A549 (cell line): Measurements from ENCODE around the gene MMUT. TPM values are rescaled to one million over a fixed set of nuclear protein-coding genes. Genes with fewer than 3 reads are reported as not detected.
A peak's percentile ranks its signal among the peaks of the same experiment; 100 is the strongest.

Source experiments
- ATAC-seq, 2 experiments: fragments of 200-7000 bp in 1 of 2; fragments of >200 bp in 1 of 2; cut with Nextera tagmentation in 1 of 2; cut with Tn5 transposase in 1 of 2; 3 replicates each; pipeline versions ENCODE4 v1.8.0 to v1.9.1; 2018 to 2020; ENCODE audit warnings: mild to moderate bottlenecking in 1 of 2, moderate library complexity in 1 of 2
- CTCF ChIA-PET: fragments of 300-600 bp; sonication (Branson Sonifier 250); formaldehyde crosslinking; extraction: SDS; loops from one replicate; lab custom pipeline; 2021; ENCODE audit warnings: antibody characterized with exemption, inconsistent platforms; lab: Yijun Ruan, JAX
- POLR2A ChIA-PET: fragments of 350-600 bp; formaldehyde crosslinking; extraction: SDS; loops from one replicate; lab custom pipeline; 2021; ENCODE audit warnings: antibody characterized with exemption, inconsistent platforms; lab: Yijun Ruan, JAX
- DNase-seq, 2 experiments: peaks; one replicate each; pipeline versions ENCODE4 v3.0.0 to v3.0.0-alpha.2; 2011 to 2016; ENCODE audit warnings: low read depth in 1 of 2, low spot score in 1 of 2
- FAIRE-seq: peaks from 2 replicates; lab custom pipeline; 2011; peaks lifted over from hg19 to GRCh38; lab: Jason Lieb, UNC
- H3K27ac ChIP-seq, 2 experiments: fragments of >200 bp; sonication (Bioruptor Twin); formaldehyde crosslinking; 3 replicates each; pipeline ENCODE4 v1.5.1; 2016 to 2017
- H3K4me1 ChIP-seq: fragments of >200 bp; sonication (Bioruptor Twin); formaldehyde crosslinking; 3 replicates; pipeline ENCODE4 v1.6.1; 2016
- H3K4me2 ChIP-seq: fragments of >200 bp; sonication (Bioruptor Twin); formaldehyde crosslinking; 3 replicates; pipeline ENCODE4 v1.6.1; 2016
- H3K4me3 ChIP-seq: fragments of >200 bp; sonication (Bioruptor Twin); formaldehyde crosslinking; 3 replicates; pipeline ENCODE4 v1.5.1; 2016
- H3K9me3 ChIP-seq: fragments of >200 bp; sonication (Bioruptor Twin); formaldehyde crosslinking; 3 replicates; pipeline ENCODE4 v1.6.1; 2016
- BCL3 ChIP-seq: fragments of >200 bp; sonication (Bioruptor Twin); formaldehyde crosslinking; IDR thresholded peaks from 3 replicates; pipeline ENCODE4 v1.6.1; 2016
- CTCF ChIP-seq: fragments of >200 bp; sonication (Bioruptor Twin); formaldehyde crosslinking; IDR thresholded peaks from 3 replicates; pipeline ENCODE4 v1.5.1; 2016
- E2F6 ChIP-seq: IDR thresholded peaks from 2 replicates; pipeline ENCODE4 v1.6.1; 2012; ENCODE audit warnings: low read depth, borderline replicate concordance
- ESRRA ChIP-seq: fragments of 150-350 bp; IDR thresholded peaks from 2 replicates; pipeline ENCODE4 v1.6.1; 2014; ENCODE audit warnings: mild to moderate bottlenecking, low read length, borderline replicate concordance
- HES2 ChIP-seq: fragments of >200 bp; sonication (Bioruptor Twin); formaldehyde crosslinking; IDR thresholded peaks from 2 replicates; pipeline ENCODE4 v1.6.1; 2016
- HOXA7 ChIP-seq: fragments of 250-450 bp; sonication (Bioruptor Pico); IDR thresholded peaks from 2 replicates; pipeline ENCODE4 v1.5.0; 2020; ENCODE audit warnings: mild to moderate bottlenecking, moderate library complexity
- HOXB13 ChIP-seq: fragments of 250-450 bp; sonication (Bioruptor Pico); IDR thresholded peaks from 2 replicates; pipeline ENCODE4 v1.5.0; 2020; ENCODE audit warnings: low read depth, mild to moderate bottlenecking, moderate library complexity
- HOXB5 ChIP-seq: fragments of 250-450 bp; sonication (Bioruptor Pico); IDR thresholded peaks from 2 replicates; pipeline ENCODE4 v1.5.0; 2020; ENCODE audit warnings: mild to moderate bottlenecking, moderate library complexity
- JUNB ChIP-seq: fragments of >200 bp; sonication (Bioruptor Twin); formaldehyde crosslinking; IDR thresholded peaks from 2 replicates; pipeline ENCODE4 v1.6.1; 2016
- KDM1A ChIP-seq: fragments of 200-600 bp; sonication (generic); IDR thresholded peaks from 2 replicates; pipeline ENCODE4 v1.6.1; 2016; ENCODE audit warnings: low read depth, mild to moderate bottlenecking
- MAFK ChIP-seq: fragments of 450-650 bp; IDR thresholded peaks from 2 replicates; pipeline ENCODE4 v1.6.1; 2014; ENCODE audit not compliant: partially characterized antibody
- MAZ ChIP-seq: fragments of 150-350 bp; IDR thresholded peaks from 2 replicates; pipeline ENCODE4 v1.6.1; 2014; ENCODE audit warnings: antibody characterized with exemption, low read depth, low read length, borderline replicate concordance
- NFE2L2 ChIP-seq: fragments of 150-350 bp; conservative IDR thresholded peaks from 2 replicates; pipeline ENCODE4 v1.6.1; 2014; ENCODE audit warnings: low read length
- PHF8 ChIP-seq: fragments of 200-600 bp; sonication (generic); IDR thresholded peaks from 2 replicates; pipeline ENCODE4 v1.6.1; 2016; ENCODE audit warnings: low read depth, mild to moderate bottlenecking, antibody characterized with exemption, moderate library complexity, borderline replicate concordance
- POLR2A ChIP-seq: IDR thresholded peaks from 2 replicates; pipeline ENCODE4 v1.6.1; 2012; ENCODE audit warnings: mild to moderate bottlenecking, low read length
- RAD21 ChIP-seq, 2 experiments: fragments of >200 bp in 1 of 2; sonication (Bioruptor Twin) in 1 of 2; formaldehyde crosslinking in 1 of 2; IDR thresholded peaks in 1 of 2; conservative IDR thresholded peaks in 1 of 2; 2 replicates in 1 of 2; 3 replicates in 1 of 2; pipeline ENCODE4 v1.6.1; 2012 to 2018; ENCODE audit warnings: inconsistent platforms in 1 of 2
- REST ChIP-seq: fragments of 200-600 bp; sonication (generic); IDR thresholded peaks from 2 replicates; pipeline ENCODE4 v1.6.1; 2016; ENCODE audit warnings: antibody characterized with exemption, mild to moderate bottlenecking, moderate library complexity
- SMC3 ChIP-seq: fragments of >200 bp; sonication (Bioruptor Twin); formaldehyde crosslinking; IDR thresholded peaks from 3 replicates; pipeline ENCODE4 v1.6.1; 2018; ENCODE audit warnings: inconsistent platforms
- USF2 ChIP-seq: fragments of 450-650 bp; IDR thresholded peaks from 2 replicates; pipeline ENCODE4 v1.6.1; 2014; ENCODE audit warnings: antibody characterized with exemption
- ZFP36 ChIP-seq: fragments of 450-650 bp; IDR thresholded peaks from 2 replicates; pipeline ENCODE4 v1.6.1; 2014; ENCODE audit warnings: borderline replicate concordance; ENCODE audit not compliant: partially characterized antibody
- ZNF302 ChIP-seq: fragments of 250-450 bp; sonication (Bioruptor Pico); IDR thresholded peaks from 2 replicates; pipeline ENCODE4 v1.9.0; 2021; ENCODE audit warnings: inconsistent platforms, mild to moderate bottlenecking, moderate library complexity
- WGBS: methylation state at CpG from one replicate; pipeline ENCODE4 v1.1.6; 2017; ENCODE audit errors: missing lambda C conversion rate; 5-methylcytosine and 5-hydroxymethylcytosine counted together
- polyA plus RNA-seq, 4 experiments: library from polyadenylated mRNA; depleted of rRNA in 3 of 4; stranded (reverse); fragments of >200 nt; fragmentation: RNase III in 1 of 4; extraction: RNeasy Plus Mini Kit Qiagen cat#74134 plus additional on column Dnase treatment in 1 of 4; gene quantifications; 2 replicates in 3 of 4; 3 replicates in 1 of 4; pipeline ENCODE4 v1.2.3, GENCODE V29; 2011 to 2017

The MMUT gene
- polyA plus RNA-seq, 2 of the 4 experiments (the other 2 are of a cell fraction): 6.6 to 14.3 TPM

GRCh38 chr6:49409951-49410542 is 53.0 kb downstream of the MMUT start:
- TF ChIP-seq RAD21 (conservative IDR thresholded peaks at IDR 0.05 in 1 of 2, IDR thresholded peaks at IDR 0.05 in 1 of 2) (peak; percentile 68 to 71), MAZ (no peak), E2F6 (no peak), CTCF (peak; percentile 62), POLR2A (no peak), PHF8 (no peak), USF2 (no peak), SMC3 (peak; percentile 74), KDM1A (no peak)
- TF ChIP-seq, all 56 proteins: peak for 3
- no peak overlapping the region for H3K27ac ChIP-seq
- 4% methylated on average over 9 of the region's 9 CpGs for WGBS
- FAIRE-seq (no peak), DNase-seq (peak; percentile 2 to 57), ATAC-seq (peak; percentile 73 to 84)
- H3K9me3 ChIP-seq: no peaks in the 10 kb centered on the region
- CTCF ChIA-PET: interaction anchor here (0.5 to 2.0 kb wide), 14 partner anchors 10 to 1625 kb away, joined by 3 to 12 read pairs (median 4); no protein-coding TSS in a partner anchor
- H3K4me1 ChIP-seq: peaks cover 2% of the 10 kb centered on the region; the same call in 1 of the 3 replicates
- no peak overlapping the region for H3K4me3 ChIP-seq
- no peak overlapping the region for H3K4me2 ChIP-seq
- POLR2A ChIA-PET: no interaction called here

- 59% methylated on average over 5 of the region's 5 CpGs for WGBS
- TF ChIP-seq ESRRA: no peak
- no peak for TF ChIP-seq NFE2L2
- no peak for TF ChIP-seq USF2
- TF ChIP-seq ZNF302 (CRISPR knock-in tag): no peak
- no peak for TF ChIP-seq HOXA7
- TF ChIP-seq HOXB13 (CRISPR knock-in tag): no peak
- TF ChIP-seq MAFK: no peak
- TF ChIP-seq JUNB: no peak
- TF ChIP-seq HES2: no peak
- no peak for TF ChIP-seq ZFP36
- TF ChIP-seq REST: no peak
- no peak for TF ChIP-seq BCL3
- no peak for TF ChIP-seq HOXB5 (CRISPR knock-in tag)
- TF ChIP-seq, all 56 proteins: peak for 0
- ChIA-PET CTCF (no interaction called here), POLR2A (interaction anchor here (0.7 kb wide), 1 partner anchor 623 kb away, joined by 3 read pairs; no protein-coding TSS in a partner anchor)
- no peak overlapping the region for H3K4me2 ChIP-seq
- H3K4me3 ChIP-seq: no peak overlapping the region
- DNase-seq: no peak
- no peak for ATAC-seq
- no peaks in the 10 kb centered on the region for H3K9me3 ChIP-seq
- H3K27ac ChIP-seq: no peak overlapping the region
- no peaks in the 10 kb centered on the region for H3K4me1 ChIP-seq
- FAIRE-seq: no peak
Measured at GRCh38 chr6:49406250-49406970, 56.6 kb downstream of the MMUT start.
